Fibroblast of mammary gland (primary cell): ENCODE data around the gene SULT4A1.
"Not testable (repeated sequence)": the region's sequence is repeated elsewhere in the genome, so short reads cannot be mapped to it uniquely, and the experiment has no call there.

ENCODE experiments used
- DNase-seq: peaks from one replicate; pipeline ENCODE4 v3.0.0-alpha.2; 2010; ENCODE audit warnings: low read depth
- H3K4me3 ChIP-seq: 2 replicates; pipeline ENCODE4 v1.5.1; 2011; ENCODE audit warnings: low read depth, mild to moderate bottlenecking, low read length, moderate library complexity; ENCODE audit not compliant: control insufficient read depth
- CTCF ChIP-seq: conservative IDR thresholded peaks from 2 replicates; pipeline ENCODE4 v1.5.1; 2011; ENCODE audit warnings: low read depth, low read length, inconsistent platforms; ENCODE audit not compliant: control insufficient read depth, insufficient read depth

The SULT4A1 gene

GRCh38 chr22:43862074-43862881 is at the start of gene SULT4A1:
Gene SULT4A1, minus strand, starts transcription at chr22:43862513. Its CDS starts 131 bp downstream, at chr22:43862382.
- no peak for TF ChIP-seq CTCF
- H3K4me3 ChIP-seq: peak within 1 kb of the TSS; percentile 12
- peak; percentile 24 for DNase-seq

GRCh38 chr22:43911351-43911750 is 49.0 kb upstream of the SULT4A1 start:
- DNase-seq: no peak

GRCh38 chr22:43910178-43910695 is 47.9 kb upstream of the SULT4A1 start:
- no peak for TF ChIP-seq CTCF
- no peak for DNase-seq
- no peak overlapping the region for H3K4me3 ChIP-seq

More at GRCh38 chr22:43911351-43911750, 49.0 kb upstream of the SULT4A1 start:
- no peak for TF ChIP-seq CTCF
- no peak overlapping the region for H3K4me3 ChIP-seq

- no peak for TF ChIP-seq CTCF
- DNase-seq: no peak
Measured at GRCh38 chr22:43909708-43910107, 47.4 kb upstream of the SULT4A1 start.

GRCh38 chr22:43905681-43906080 is 43.4 kb upstream of the SULT4A1 start:
- TF ChIP-seq CTCF: no peak
- DNase-seq: no peak
- no peak overlapping the region for H3K4me3 ChIP-seq

More at GRCh38 chr22:43909708-43910107, 47.4 kb upstream of the SULT4A1 start:
- H3K4me3 ChIP-seq: no peak overlapping the region

GRCh38 chr22:43904412-43904811 is 42.1 kb upstream of the SULT4A1 start:
- H3K4me3 ChIP-seq, DNase-seq: not testable (repeated sequence)
- TF ChIP-seq CTCF: peak; percentile 28

GRCh38 chr22:43903033-43903432 is 40.7 kb upstream of the SULT4A1 start:
- DNase-seq, H3K4me3 ChIP-seq: not testable (repeated sequence)
